Neural cell (in vitro differentiated cells): ENCODE measurements around the gene COG7. TPM values are rescaled to one million over a fixed set of nuclear protein-coding genes. Genes with fewer than 3 reads are reported as not detected.
"Not testable (repeated sequence)": the region's sequence is repeated elsewhere in the genome, so short reads cannot be mapped to it uniquely, and the experiment has no call there.

Source experiments
- H2AFZ ChIP-seq: fragments of 200-600, 300-800 bp; sonication (generic), shearing (Covaris generic); 2 replicates; pipeline ENCODE4 v1.6.0; 2014; ENCODE audit warnings: low read depth, mild to moderate bottlenecking, antibody characterized with exemption, low read length, moderate library complexity
- H3F3A ChIP-seq: fragments of 200-600 bp; shearing (Covaris generic); 2 replicates; pipeline ENCODE4 v1.6.1; 2016; ENCODE audit warnings: mild to moderate bottlenecking, moderate library complexity, mixed read lengths, antibody characterized with exemption, low read length; ENCODE audit not compliant: insufficient read depth, poor library complexity, severe bottlenecking
- H3K27ac ChIP-seq: fragments of 200-600, 300-800 bp; sonication (generic), shearing (Covaris generic); 2 replicates; pipeline ENCODE4 v1.5.1; 2014; ENCODE audit warnings: mild to moderate bottlenecking, low read length, moderate library complexity
- H3K27me3 ChIP-seq: fragments of 300-800, 200-600 bp; sonication (generic), shearing (Covaris generic); 2 replicates; pipeline ENCODE4 v1.6.0; 2014; ENCODE audit warnings: mild to moderate bottlenecking, low read depth, low read length, moderate library complexity; ENCODE audit not compliant: insufficient read depth
- H3K36me3 ChIP-seq: fragments of 300-800, 200-600 bp; sonication (generic), shearing (Covaris generic); 2 replicates; pipeline ENCODE4 v1.5.1; 2014; ENCODE audit warnings: mild to moderate bottlenecking, antibody characterized with exemption, low read length, moderate library complexity; ENCODE audit not compliant: insufficient read depth
- H3K4me2 ChIP-seq: fragments of 300-800, 200-600 bp; sonication (generic), shearing (Covaris generic); 2 replicates; pipeline ENCODE4 v1.6.0; 2014; ENCODE audit warnings: mild to moderate bottlenecking, low read length
- H3K4me3 ChIP-seq: fragments of 300-800, 200-600 bp; sonication (generic), shearing (Covaris generic); 2 replicates; pipeline ENCODE4 v1.5.1; 2014; ENCODE audit warnings: mild to moderate bottlenecking, low read length, moderate library complexity
- H3K79me2 ChIP-seq: fragments of 200-600 bp; shearing (Covaris generic); replicated peaks from 2 replicates; pipeline ENCODE4 v1.6.0; 2014; ENCODE audit warnings: mild to moderate bottlenecking, low read length, moderate library complexity; ENCODE audit not compliant: insufficient read depth
- H3K9ac ChIP-seq: fragments of 300-800, 200-600 bp; sonication (generic), shearing (Covaris generic); 2 replicates; pipeline ENCODE4 v1.6.1; 2016; ENCODE audit warnings: mild to moderate bottlenecking, low read length, mixed read lengths
- H3K9me2 ChIP-seq: fragments of 200-600 bp; shearing (Covaris generic); 2 replicates; pipeline ENCODE4 v1.6.1; 2016; ENCODE audit warnings: mild to moderate bottlenecking, low read length, mixed read lengths; ENCODE audit not compliant: insufficient read depth
- H3K9me3 ChIP-seq: fragments of 200-600, 300-800 bp; sonication (generic), shearing (Covaris generic); 2 replicates; pipeline ENCODE4 v1.6.1; 2016; ENCODE audit warnings: mild to moderate bottlenecking, mixed run types, low read length, moderate library complexity, mixed read lengths
- H4K20me1 ChIP-seq: fragments of 200-600 bp; shearing (Covaris generic); 2 replicates; pipeline ENCODE4 v1.6.1; 2016; ENCODE audit warnings: mild to moderate bottlenecking, mixed run types; ENCODE audit not compliant: insufficient read depth
- CTCF ChIP-seq: fragments of 450-650 bp; IDR thresholded peaks from 2 replicates; pipeline ENCODE4 v1.5.1; 2014; ENCODE audit warnings: antibody characterized with exemption, mild to moderate bottlenecking, moderate library complexity; ENCODE audit not compliant: poor library complexity, severe bottlenecking
- EP300 ChIP-seq: fragments of 450-650 bp; conservative IDR thresholded peaks from 2 replicates; pipeline ENCODE4 v1.6.1; 2014; ENCODE audit warnings: antibody characterized with exemption, mild to moderate bottlenecking, moderate library complexity; ENCODE audit not compliant: poor library complexity, severe bottlenecking
- EZH2 ChIP-seq: fragments of 200-600, 300-800 bp; shearing (Covaris generic), sonication (generic); IDR thresholded peaks from 2 replicates; pipeline ENCODE4 v1.6.1; 2014; ENCODE audit warnings: antibody characterized with exemption, low read length, borderline replicate concordance, mild to moderate bottlenecking; ENCODE audit not compliant: insufficient read depth, poor library complexity, severe bottlenecking
- MXI1 ChIP-seq: fragments of 450-650 bp; conservative IDR thresholded peaks from 2 replicates; pipeline ENCODE4 v1.6.1; 2014; ENCODE audit warnings: antibody characterized with exemption, mild to moderate bottlenecking; ENCODE audit not compliant: poor library complexity, severe bottlenecking
- POLR2AphosphoS5 ChIP-seq: IDR thresholded peaks from 2 replicates; pipeline ENCODE4 v1.6.1; 2012
- RAD21 ChIP-seq: fragments of 450-650 bp; conservative IDR thresholded peaks from 2 replicates; pipeline ENCODE4 v1.6.1; 2014; ENCODE audit warnings: antibody characterized with exemption, mild to moderate bottlenecking, moderate library complexity
- REST ChIP-seq: IDR thresholded peaks from 2 replicates; pipeline ENCODE4 v1.6.1; 2012; ENCODE audit warnings: borderline replicate concordance
- SMC3 ChIP-seq: fragments of 450-650 bp; conservative IDR thresholded peaks from 2 replicates; pipeline ENCODE4 v1.6.1; 2014; ENCODE audit warnings: antibody characterized with exemption, mild to moderate bottlenecking, moderate library complexity; ENCODE audit not compliant: poor library complexity
- TAF1 ChIP-seq: IDR thresholded peaks from 2 replicates; pipeline ENCODE4 v1.6.1; 2012; ENCODE audit warnings: low read depth
- polyA plus RNA-seq: library from polyadenylated mRNA; depleted of rRNA; stranded (reverse); fragments of >200 nt; gene quantifications from 2 replicates; pipeline ENCODE4 v1.2.3, GENCODE V29; 2014

COG7 gene
- polyA plus RNA-seq, 1 donor from 2014 or later: 16.2 TPM

- H3K9ac ChIP-seq: no peak overlapping the region
- H3K79me2 ChIP-seq: no peaks in the 10 kb centered on the region
- no peak overlapping the region for H2AFZ ChIP-seq
- no peak overlapping the region for H3K4me3 ChIP-seq
- no peak overlapping the region for H3K4me2 ChIP-seq
- H4K20me1 ChIP-seq: no peaks in the 10 kb centered on the region
- H3K27me3 ChIP-seq: no peaks in the 10 kb centered on the region
- no peak overlapping the region for H3K27ac ChIP-seq
- H3K36me3 ChIP-seq: no peaks in the 10 kb centered on the region
- no peaks in the 10 kb centered on the region for H3F3A ChIP-seq
- H3K9me3 ChIP-seq: no peaks in the 10 kb centered on the region
- no peaks in the 10 kb centered on the region for H3K9me2 ChIP-seq
- no peak for TF ChIP-seq MXI1
- no peak for TF ChIP-seq EZH2
- TF ChIP-seq RAD21: no peak
- no peak for TF ChIP-seq EP300
- TF ChIP-seq SMC3: no peak
- no peak for TF ChIP-seq REST
- no peak for TF ChIP-seq TAF1
- TF ChIP-seq POLR2AphosphoS5: no peak
Observed at GRCh38 chr16:23383881-23384280, 69.1 kb downstream of the COG7 start.

GRCh38 chr16:23382279-23382678 is 70.7 kb downstream of the COG7 start:
- no peaks in the 10 kb centered on the region for H3K27me3 ChIP-seq
- H4K20me1 ChIP-seq: no peaks in the 10 kb centered on the region
- no peaks in the 10 kb centered on the region for H3K36me3 ChIP-seq
- H3K79me2 ChIP-seq: no peaks in the 10 kb centered on the region
- no peak overlapping the region for H3K4me2 ChIP-seq
- no peaks in the 10 kb centered on the region for H3F3A ChIP-seq
- H3K9ac ChIP-seq: no peak overlapping the region
- no peak overlapping the region for H3K27ac ChIP-seq
- no peak for TF ChIP-seq SMC3
- no peak for TF ChIP-seq CTCF
- TF ChIP-seq REST: no peak
- no peak for TF ChIP-seq EP300
- TF ChIP-seq TAF1: no peak
- no peak for TF ChIP-seq MXI1
- H3K4me3 ChIP-seq: no peak overlapping the region
- H3K9me3 ChIP-seq: no peaks in the 10 kb centered on the region
- no peaks in the 10 kb centered on the region for H3K9me2 ChIP-seq
- no peak overlapping the region for H2AFZ ChIP-seq

- H3K36me3 ChIP-seq: not testable (repeated sequence)
Observed at GRCh38 chr16:23381702-23382101, 71.3 kb downstream of the COG7 start.

More at GRCh38 chr16:23381702-23382101, 71.3 kb downstream of the COG7 start:
- H3K4me2 ChIP-seq, H2AFZ ChIP-seq, H3K4me3 ChIP-seq, H3F3A ChIP-seq, H4K20me1 ChIP-seq, H3K9me2 ChIP-seq, H3K9ac ChIP-seq, H3K27ac ChIP-seq, H3K27me3 ChIP-seq, H3K9me3 ChIP-seq, H3K79me2 ChIP-seq: not testable (repeated sequence)
